HG03175 (cell line): ENCODE measurements around the gene BOC.

Source experiments
- ATAC-seq: cut with Tn5 transposase; IDR thresholded peaks from one replicate; pipeline ENCODE4 v1.9.1; 2021; ENCODE audit warnings: mild to moderate bottlenecking, moderate library complexity; ENCODE audit not compliant: unreplicated experiment

The BOC gene

GRCh38 chr3:113193288-113193687 is 18.1 kb upstream of the BOC start:
- ATAC-seq: no peak

GRCh38 chr3:113193719-113194118 is 17.6 kb upstream of the BOC start:
- no peak for ATAC-seq

- ATAC-seq: no peak
These were observed 16.4 kb upstream of the BOC start for GRCh38 chr3:113194823-113195401.

- no peak for ATAC-seq
These were observed 11.0 kb upstream of the BOC start for GRCh38 chr3:113200351-113200750.

GRCh38 chr3:113200946-113201345 is 10.4 kb upstream of the BOC start:
- no peak for ATAC-seq

- no peak for ATAC-seq
These were observed 7.0 kb upstream of the BOC start for GRCh38 chr3:113204371-113204770.

- no peak for ATAC-seq
These were observed 5.9 kb upstream of the BOC start for GRCh38 chr3:113205481-113205880.

GRCh38 chr3:113210604-113211329 is 590 bp upstream of the BOC start:
- ATAC-seq: no peak

GRCh38 chr3:113212150-113212843 is 940 bp downstream of the BOC start:
- no peak for ATAC-seq

GRCh38 chr3:113212844-113213375 is 1.6 kb downstream of the BOC start:
- no peak for ATAC-seq

- no peak for ATAC-seq
These were observed 2.7 kb downstream of the BOC start for GRCh38 chr3:113213896-113214587.

GRCh38 chr3:113214917-113215595 is 3.7 kb downstream of the BOC start:
- no peak for ATAC-seq

- no peak for ATAC-seq
These were observed 5.0 kb downstream of the BOC start for GRCh38 chr3:113216393-113216792.

- ATAC-seq: no peak
These were observed 6.8 kb downstream of the BOC start for GRCh38 chr3:113218011-113218680.

- ATAC-seq: no peak
These were observed 7.3 kb downstream of the BOC start for GRCh38 chr3:113218681-113219045.

GRCh38 chr3:113219605-113220300 is 8.4 kb downstream of the BOC start:
- ATAC-seq: no peak

- no peak for ATAC-seq
These were observed 9.4 kb downstream of the BOC start for GRCh38 chr3:113220721-113221120.

- ATAC-seq: no peak
These were observed 10.4 kb downstream of the BOC start for GRCh38 chr3:113221721-113222257.

- no peak for ATAC-seq
These were observed 11.2 kb downstream of the BOC start for GRCh38 chr3:113222451-113223086.
